ENCODE data around the gene SLC13A1. TPM values are rescaled to one million over a fixed set of nuclear protein-coding genes. Genes with fewer than 3 reads are reported as not detected.

The SLC13A1 gene
- total and polyA plus RNA-seq, 2 experiments from 2014 or later = not detected

- Histone ChIP-seq H3K27ac (ENCODE audit: low read depth) (no peak overlapping the region), H3F3A (replicated peaks; ENCODE audit: low read depth) (no peaks in the 10 kb centered on the region), H3K79me2 (replicated peaks; ENCODE audit: insufficient read depth) (no peaks in the 10 kb centered on the region), H3K27me3 (ENCODE audit: insufficient read depth) (no peaks in the 10 kb centered on the region), H3K9me2 (ENCODE audit: insufficient read depth) (no peaks in the 10 kb centered on the region), H2AFZ (no peak overlapping the region), H3K4me3 (no peak overlapping the region), H3K4me2 (no peak overlapping the region), H4K20me1 (replicated peaks; ENCODE audit: insufficient read depth) (no peaks in the 10 kb centered on the region), H3K36me3 (ENCODE audit: insufficient read depth) (no peaks in the 10 kb centered on the region), H3K4me1 (ENCODE audit: insufficient read depth) (no peaks in the 10 kb centered on the region)
- no peak overlapping the region for H3K4me3 Mint-ChIP-seq
- no peaks in the 10 kb centered on the region; the same call in 2 of the 3 replicates for H3K36me3 Mint-ChIP-seq (ENCODE audit: low read depth)
- H3K27ac Mint-ChIP-seq = no peak overlapping the region
- H3K4me1 Mint-ChIP-seq = no peaks in the 10 kb centered on the region
- DNase-seq (ENCODE audit: low spot score) = no peak
- ATAC-seq = no peak
- TF ChIP-seq ZNF114 (CRISPR knock-in tag; IDR thresholded peaks at IDR 0.05) = no peak
- TF ChIP-seq, protein P1, sequence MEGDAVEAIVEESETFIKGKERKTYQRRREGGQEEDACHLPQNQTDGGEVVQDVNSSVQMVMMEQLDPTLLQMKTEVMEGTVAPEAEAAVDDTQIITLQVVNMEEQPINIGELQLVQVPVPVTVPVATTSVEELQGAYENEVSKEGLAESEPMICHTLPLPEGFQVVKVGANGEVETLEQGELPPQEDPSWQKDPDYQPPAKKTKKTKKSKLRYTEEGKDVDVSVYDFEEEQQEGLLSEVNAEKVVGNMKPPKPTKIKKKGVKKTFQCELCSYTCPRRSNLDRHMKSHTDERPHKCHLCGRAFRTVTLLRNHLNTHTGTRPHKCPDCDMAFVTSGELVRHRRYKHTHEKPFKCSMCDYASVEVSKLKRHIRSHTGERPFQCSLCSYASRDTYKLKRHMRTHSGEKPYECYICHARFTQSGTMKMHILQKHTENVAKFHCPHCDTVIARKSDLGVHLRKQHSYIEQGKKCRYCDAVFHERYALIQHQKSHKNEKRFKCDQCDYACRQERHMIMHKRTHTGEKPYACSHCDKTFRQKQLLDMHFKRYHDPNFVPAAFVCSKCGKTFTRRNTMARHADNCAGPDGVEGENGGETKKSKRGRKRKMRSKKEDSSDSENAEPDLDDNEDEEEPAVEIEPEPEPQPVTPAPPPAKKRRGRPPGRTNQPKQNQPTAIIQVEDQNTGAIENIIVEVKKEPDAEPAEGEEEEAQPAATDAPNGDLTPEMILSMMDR (conservative IDR thresholded peaks at IDR 0.05; ENCODE audit: low read depth in 2 of 2) = no peak
- TF ChIP-seq JUNB (IDR thresholded peaks at IDR 0.05; ENCODE audit: unreplicated experiment) = no peak
- TF ChIP-seq, protein P2, sequence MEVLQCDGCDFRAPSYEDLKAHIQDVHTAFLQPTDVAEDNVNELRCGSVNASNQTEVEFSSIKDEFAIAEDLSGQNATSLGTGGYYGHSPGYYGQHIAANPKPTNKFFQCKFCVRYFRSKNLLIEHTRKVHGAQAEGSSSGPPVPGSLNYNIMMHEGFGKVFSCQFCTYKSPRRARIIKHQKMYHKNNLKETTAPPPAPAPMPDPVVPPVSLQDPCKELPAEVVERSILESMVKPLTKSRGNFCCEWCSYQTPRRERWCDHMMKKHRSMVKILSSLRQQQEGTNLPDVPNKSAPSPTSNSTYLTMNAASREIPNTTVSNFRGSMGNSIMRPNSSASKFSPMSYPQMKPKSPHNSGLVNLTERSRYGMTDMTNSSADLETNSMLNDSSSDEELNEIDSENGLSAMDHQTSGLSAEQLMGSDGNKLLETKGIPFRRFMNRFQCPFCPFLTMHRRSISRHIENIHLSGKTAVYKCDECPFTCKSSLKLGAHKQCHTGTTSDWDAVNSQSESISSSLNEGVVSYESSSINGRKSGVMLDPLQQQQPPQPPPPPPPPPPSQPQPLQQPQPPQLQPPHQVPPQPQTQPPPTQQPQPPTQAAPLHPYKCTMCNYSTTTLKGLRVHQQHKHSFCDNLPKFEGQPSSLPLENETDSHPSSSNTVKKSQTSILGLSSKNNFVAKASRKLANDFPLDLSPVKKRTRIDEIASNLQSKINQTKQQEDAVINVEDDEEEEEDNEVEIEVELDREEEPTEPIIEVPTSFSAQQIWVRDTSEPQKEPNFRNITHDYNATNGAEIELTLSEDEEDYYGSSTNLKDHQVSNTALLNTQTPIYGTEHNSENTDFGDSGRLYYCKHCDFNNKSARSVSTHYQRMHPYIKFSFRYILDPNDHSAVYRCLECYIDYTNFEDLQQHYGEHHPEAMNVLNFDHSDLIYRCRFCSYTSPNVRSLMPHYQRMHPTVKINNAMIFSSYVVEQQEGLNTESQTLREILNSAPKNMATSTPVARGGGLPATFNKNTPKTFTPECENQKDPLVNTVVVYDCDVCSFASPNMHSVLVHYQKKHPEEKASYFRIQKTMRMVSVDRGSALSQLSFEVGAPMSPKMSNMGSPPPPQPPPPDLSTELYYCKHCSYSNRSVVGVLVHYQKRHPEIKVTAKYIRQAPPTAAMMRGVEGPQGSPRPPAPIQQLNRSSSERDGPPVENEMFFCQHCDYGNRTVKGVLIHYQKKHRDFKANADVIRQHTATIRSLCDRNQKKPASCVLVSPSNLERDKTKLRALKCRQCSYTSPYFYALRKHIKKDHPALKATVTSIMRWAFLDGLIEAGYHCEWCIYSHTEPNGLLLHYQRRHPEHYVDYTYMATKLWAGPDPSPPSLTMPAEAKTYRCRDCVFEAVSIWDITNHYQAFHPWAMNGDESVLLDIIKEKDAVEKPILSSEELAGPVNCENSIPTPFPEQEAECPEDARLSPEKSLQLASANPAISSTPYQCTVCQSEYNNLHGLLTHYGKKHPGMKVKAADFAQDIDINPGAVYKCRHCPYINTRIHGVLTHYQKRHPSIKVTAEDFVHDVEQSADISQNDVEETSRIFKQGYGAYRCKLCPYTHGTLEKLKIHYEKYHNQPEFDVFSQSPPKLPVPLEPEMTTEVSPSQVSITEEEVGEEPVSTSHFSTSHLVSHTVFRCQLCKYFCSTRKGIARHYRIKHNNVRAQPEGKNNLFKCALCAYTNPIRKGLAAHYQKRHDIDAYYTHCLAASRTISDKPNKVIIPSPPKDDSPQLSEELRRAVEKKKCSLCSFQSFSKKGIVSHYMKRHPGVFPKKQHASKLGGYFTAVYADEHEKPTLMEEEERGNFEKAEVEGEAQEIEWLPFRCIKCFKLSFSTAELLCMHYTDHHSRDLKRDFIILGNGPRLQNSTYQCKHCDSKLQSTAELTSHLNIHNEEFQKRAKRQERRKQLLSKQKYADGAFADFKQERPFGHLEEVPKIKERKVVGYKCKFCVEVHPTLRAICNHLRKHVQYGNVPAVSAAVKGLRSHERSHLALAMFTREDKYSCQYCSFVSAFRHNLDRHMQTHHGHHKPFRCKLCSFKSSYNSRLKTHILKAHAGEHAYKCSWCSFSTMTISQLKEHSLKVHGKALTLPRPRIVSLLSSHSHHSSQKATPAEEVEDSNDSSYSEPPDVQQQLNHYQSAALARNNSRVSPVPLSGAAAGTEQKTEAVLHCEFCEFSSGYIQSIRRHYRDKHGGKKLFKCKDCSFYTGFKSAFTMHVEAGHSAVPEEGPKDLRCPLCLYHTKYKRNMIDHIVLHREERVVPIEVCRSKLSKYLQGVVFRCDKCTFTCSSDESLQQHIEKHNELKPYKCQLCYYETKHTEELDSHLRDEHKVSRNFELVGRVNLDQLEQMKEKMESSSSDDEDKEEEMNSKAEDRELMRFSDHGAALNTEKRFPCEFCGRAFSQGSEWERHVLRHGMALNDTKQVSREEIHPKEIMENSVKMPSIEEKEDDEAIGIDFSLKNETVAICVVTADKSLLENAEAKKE (CRISPR knock-in tag; IDR thresholded peaks at IDR 0.05) = no peak
- TF ChIP-seq ZNF331 (CRISPR knock-in tag; IDR thresholded peaks at IDR 0.05; ENCODE audit: low read depth) = no peak
- TF ChIP-seq EZH2phosphoT487 (IDR thresholded peaks at IDR 0.05; ENCODE audit: unreplicated experiment) = no peak
- TF ChIP-seq CREB1 (CRISPR knock-in tag; IDR thresholded peaks at IDR 0.05; ENCODE audit: low read depth) = no peak
- TF ChIP-seq REST (IDR thresholded peaks at IDR 0.05; ENCODE audit: unreplicated experiment) = no peak
- no peak for TF ChIP-seq STAT1 (IDR thresholded peaks at IDR 0.05; ENCODE audit: unreplicated experiment)
- TF ChIP-seq POLR2AphosphoS5 (IDR thresholded peaks at IDR 0.05; ENCODE audit: low read depth) = no peak
- TF ChIP-seq EZH2 (IDR thresholded peaks at IDR 0.05; ENCODE audit: low read depth, unreplicated experiment) = no peak
- TF ChIP-seq NANOG (IDR thresholded peaks at IDR 0.05; ENCODE audit: borderline replicate concordance) = no peak
- no peak for TF ChIP-seq ETS1 (IDR thresholded peaks at IDR 0.05)
- H3K27me3 Mint-ChIP-seq (ENCODE audit: insufficient read depth, low read depth, poor library complexity) = no peaks in the 10 kb centered on the region
- H3K9me3 Mint-ChIP-seq = peaks cover 9% of the 10 kb centered on the region
These were observed 100.1 kb downstream of the SLC13A1 start for GRCh38 chr7:123099712-123100111.

All from GM23338 (cell line).